OCI-M2 (cell line): ENCODE measurements around the gene HIRIP3.

Experiments
- DNase-seq: peaks from one replicate; lab custom pipeline; 2025; ENCODE audit not compliant: unreplicated experiment; lab: John Stamatoyannopoulos, UW

HIRIP3 gene

GRCh38 chr16:29984137-29984763, 11.2 kb downstream of the HIRIP3 start:
- no peak for DNase-seq

GRCh38 chr16:29983420-29984136, 11.8 kb downstream of the HIRIP3 start:
- no peak for DNase-seq

GRCh38 chr16:29982560-29983419, 12.6 kb downstream of the HIRIP3 start:
- DNase-seq: no peak

GRCh38 chr16:29978564-29979270, 16.7 kb downstream of the HIRIP3 start:
- no peak for DNase-seq

- no peak for DNase-seq
Measured at GRCh38 chr16:29978081-29978480, 17.3 kb downstream of the HIRIP3 start.

GRCh38 chr16:29977063-29977825, 18.2 kb downstream of the HIRIP3 start:
- no peak for DNase-seq

- DNase-seq: no peak
Measured at GRCh38 chr16:29975811-29976511, 19.5 kb downstream of the HIRIP3 start.

- no peak for DNase-seq
Measured at GRCh38 chr16:29975134-29975538, 20.3 kb downstream of the HIRIP3 start.

GRCh38 chr16:29974291-29975133, 20.9 kb downstream of the HIRIP3 start:
- peak; percentile 28 for DNase-seq

- peak; percentile 92 for DNase-seq
Measured at GRCh38 chr16:29973384-29974246, 21.8 kb downstream of the HIRIP3 start, which contains the start of gene TAOK2. Gene TAOK2, plus strand, starts transcription at chr16:29973868. Its CDS starts 3,905 bp downstream, at chr16:29977773.

- DNase-seq: no peak
Measured at GRCh38 chr16:29972992-29973383, 22.4 kb downstream of the HIRIP3 start.

- no peak for DNase-seq
Measured at GRCh38 chr16:29972500-29972899, 22.9 kb downstream of the HIRIP3 start.

GRCh38 chr16:29971304-29971703, 24.1 kb downstream of the HIRIP3 start:
- DNase-seq: no peak

- DNase-seq: no peak
Measured at GRCh38 chr16:29968205-29968604, 27.2 kb downstream of the HIRIP3 start.

GRCh38 chr16:29963021-29963743, 32.2 kb downstream of the HIRIP3 start:
- DNase-seq: no peak

GRCh38 chr16:29962344-29962994, 32.9 kb downstream of the HIRIP3 start:
- DNase-seq: no peak
